ENCODE results near the gene ACO1.

Gene ACO1

DNA sequence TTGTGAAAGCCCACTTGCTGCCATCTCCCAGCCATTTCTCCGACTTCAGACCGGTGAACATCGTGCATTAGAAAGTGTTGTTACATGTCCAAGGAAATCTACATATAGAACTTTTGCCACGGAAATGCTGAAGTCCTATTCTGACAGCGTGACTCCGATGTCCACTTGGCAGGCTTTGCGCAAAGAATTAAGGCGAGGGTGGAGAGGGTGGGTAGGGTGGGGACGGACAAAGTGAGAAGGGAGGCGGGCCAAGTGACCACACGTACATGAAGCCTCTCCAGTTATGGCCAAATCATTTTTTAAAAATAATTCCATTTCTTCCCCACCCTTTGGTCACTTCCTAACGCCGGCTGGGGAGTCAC, 460 bp upstream of the ACO1 start:
- DNase-seq = no peak

DNA sequence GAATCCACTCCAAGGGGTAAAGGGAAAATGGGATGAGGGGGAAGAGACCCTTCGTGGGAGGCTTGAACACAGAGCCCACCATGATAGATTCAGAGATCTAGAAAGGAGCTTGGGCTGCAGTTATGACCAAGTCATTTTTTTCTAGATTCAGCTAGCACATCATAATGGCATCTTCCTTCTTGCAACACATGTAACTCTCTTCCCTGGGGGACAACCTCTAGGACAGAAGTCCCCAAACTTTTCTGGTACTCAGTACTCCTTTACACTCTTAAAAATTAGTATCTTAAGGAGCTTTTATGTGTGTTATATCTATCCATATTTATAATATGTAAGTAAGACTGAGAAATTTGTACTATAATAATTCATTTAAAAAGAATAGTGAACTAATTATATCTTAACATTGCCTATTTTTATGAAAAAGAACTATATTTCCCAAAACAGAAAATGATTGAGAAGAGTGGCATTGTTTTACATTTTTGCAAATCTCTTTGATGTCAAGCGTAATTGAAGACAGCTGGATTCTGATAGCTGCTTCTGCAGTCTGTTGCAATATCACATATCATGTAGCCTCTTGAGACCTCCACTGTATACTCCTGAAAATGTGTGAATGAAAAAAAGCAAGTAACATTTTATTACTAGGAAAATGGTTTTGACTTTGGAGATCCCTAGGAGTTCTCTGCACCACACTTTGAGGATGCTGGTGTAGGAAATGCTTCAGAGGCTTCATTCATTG, 875 bp downstream of the ACO1 start:
- no peak for DNase-seq

DNA sequence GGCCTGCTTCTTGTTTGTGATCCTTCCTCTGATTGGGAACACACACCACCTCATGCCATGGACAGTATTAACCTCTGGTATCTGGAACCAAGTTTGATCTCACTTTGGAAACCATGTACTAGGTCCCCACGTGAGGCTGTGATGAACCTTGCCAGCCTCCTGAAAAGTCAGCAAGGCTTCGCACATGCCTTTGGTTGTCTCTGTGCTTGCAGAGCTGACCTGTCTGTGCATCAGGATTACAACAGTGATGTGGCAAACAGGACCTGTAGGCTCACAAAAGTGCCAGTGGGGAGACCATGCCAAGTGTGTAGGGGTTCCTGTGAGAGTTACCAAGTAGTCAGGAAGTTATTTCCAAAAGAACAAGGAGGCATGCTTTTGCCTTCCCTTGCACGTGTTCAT, 1.4 kb downstream of the ACO1 start:
- DNase-seq = no peak

DNA sequence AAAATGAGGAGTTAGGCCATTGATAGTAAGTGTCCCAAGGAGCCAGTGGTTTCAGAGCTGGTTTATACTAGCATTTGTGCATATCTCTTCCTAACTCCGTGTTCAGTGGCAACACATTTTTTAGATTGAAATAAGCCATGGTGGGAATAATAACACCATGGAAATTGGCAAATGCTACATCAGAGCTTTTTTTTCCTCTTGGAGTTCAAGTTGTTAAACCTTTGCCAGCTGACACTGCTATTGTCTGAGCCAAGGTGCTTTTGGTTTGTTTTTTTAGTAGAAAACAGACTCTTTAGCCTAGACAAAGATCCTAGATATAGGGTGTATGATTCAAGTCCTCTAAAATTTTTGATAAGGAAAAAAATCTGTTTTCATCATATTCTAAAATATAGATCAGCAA, 2.8 kb downstream of the ACO1 start:
- DNase-seq = no peak

DNA sequence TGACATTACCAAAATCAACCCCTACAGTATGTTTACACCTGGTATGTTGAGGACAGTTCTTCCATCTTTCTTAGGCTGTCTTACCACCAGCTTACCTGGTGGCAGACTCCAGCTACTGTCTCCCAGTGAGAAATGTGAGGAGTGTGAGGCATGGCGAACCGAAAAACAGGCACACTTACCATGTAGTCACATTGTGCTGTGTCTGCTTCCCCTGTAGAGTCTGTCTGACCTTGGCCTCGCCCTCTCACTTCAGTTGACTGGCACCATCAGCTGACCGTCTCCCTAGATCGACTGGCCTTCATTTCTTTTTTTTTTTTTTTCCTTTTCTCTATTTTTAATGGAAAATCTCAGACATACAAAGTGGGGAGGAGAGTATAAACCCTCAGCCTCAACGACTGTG, 4.9 kb downstream of the ACO1 start:
- DNase-seq = no peak

DNA sequence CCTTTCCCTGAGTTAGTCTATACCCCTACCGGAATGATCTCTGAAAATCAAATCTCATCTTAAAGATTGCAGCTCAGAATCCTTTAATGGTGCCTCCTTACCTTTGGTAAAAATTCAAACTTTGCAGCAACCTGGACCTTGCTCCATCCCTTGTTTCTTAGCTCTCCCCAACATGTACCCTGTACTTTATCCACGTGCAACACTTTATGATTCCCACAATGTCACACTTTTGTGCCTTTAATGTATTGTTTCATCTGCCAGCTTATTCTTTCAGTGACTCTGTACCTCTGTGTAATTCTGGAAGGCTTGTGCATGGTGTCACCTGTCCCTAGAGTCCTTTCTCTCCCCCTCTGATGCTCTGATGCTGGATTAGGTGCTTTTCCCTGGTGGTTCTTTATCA, 9.5 kb downstream of the ACO1 start:
- no peak for DNase-seq

DNA sequence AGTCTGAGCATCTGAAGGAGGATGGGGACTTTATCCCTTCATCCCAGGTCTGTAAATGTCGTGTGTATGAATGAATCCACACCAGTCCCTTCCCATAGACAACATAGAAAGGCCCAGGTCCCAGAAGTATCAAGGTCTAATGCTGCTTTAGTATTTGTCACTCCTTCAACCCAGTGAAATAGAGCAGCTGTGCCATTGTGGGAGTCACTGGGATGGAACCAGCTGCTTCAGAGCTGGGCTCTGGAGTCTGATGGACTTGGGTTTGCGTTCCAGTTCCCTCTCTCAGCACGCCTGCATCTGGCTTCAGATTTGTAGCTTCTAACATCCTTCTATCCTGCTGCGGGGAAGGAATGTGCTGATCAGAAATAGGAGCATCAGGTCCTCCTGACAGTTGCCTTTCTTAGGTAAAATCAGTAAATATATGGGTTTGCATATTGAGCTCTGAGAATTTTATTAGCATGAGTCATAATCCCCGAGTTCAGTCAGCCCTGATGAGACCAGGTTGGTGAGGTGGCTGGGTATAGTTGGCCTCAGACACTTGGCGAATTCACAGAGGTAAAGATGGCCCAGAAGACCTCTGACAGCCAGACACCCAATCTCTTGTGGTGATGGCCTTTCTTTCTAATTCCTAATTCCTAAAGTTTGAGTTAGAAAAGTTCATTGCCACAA, 10.1 kb downstream of the ACO1 start:
- DNase-seq = no peak

DNA sequence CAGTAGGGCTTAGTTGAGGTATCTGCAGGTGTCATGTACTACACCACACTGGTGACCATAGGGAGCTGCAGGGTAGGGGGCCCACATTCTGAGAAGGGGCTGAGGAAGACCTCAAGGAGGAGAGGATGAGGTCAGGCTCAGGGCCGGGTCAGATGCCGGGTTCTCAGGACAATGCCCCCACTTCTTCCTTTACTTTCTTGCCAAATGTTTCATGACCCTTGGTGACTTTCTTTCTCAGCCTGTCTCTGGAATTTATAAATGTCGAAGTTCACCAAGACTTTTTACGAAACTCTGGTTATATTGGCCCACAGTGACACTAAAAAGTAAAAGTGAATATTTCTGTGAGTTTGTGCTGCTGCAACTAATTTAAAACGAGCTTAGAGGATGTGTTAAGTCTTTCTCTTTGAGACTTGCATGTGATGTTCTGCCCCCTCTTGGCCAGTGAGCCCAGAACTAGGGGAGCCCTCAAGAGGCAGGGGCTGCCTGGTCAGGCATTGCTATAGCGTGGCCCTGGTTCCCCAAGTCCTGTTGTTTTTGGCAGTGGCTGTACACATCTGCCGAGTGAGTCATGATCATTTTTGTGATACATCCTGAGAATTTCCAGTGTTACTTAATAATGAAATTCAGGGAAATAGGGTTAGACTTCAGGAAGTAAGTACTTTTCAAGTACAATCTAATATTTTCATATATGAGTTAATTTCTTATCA, 11.2 kb downstream of the ACO1 start:
- no peak for DNase-seq

DNA sequence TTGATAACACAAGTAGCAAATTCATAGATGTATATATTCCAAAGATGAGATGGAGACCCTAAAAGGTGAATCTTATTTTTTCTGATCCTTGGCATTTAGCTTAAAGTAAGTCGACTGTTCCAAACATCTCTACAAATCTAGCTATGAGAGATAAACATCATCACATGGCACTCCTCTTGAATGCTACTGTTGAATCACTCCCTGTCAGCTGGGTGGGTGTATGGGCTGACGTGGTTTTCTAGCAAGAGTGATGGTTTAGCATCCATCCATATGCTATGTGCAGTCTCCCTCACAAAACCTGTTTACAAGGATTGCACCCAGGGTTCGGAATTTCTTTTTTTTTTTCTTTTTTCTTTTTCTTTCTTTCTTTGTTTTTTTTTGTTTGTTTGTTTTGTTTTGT, 13.8 kb downstream of the ACO1 start:
- DNase-seq = no peak

DNA sequence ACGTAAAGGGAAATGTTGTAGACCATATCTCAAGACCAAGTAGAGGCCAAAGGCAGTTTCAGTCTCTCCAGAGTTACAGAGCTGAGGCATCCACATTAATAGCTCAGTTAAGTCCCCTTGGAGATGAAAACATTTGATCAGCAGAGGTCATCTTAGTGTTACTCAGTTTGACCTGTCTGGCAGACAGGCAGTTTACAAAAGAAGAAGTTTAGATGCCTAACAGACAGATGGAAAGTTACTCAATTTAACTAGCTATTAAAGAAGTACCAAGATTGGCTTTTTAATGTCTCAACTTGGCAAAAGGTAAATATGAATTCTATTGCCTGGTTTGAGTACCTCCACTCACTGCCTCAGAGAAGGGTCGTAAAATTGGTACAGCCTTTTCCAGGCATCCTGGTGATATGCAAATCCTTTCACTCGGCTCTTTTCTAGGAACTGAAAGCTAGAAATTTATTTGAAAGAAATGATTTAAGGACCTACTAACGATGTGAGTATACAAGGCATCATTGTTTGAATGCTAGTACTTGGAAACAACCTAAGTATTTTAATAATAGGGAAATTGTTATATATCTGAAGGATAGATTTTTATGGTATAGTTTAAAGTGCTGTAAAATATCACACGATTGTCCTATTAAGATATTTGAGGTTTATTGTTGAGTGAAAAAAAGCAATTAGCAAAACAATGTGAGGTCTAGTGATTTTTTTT, 14.8 kb downstream of the ACO1 start:
- no peak for DNase-seq

DNA sequence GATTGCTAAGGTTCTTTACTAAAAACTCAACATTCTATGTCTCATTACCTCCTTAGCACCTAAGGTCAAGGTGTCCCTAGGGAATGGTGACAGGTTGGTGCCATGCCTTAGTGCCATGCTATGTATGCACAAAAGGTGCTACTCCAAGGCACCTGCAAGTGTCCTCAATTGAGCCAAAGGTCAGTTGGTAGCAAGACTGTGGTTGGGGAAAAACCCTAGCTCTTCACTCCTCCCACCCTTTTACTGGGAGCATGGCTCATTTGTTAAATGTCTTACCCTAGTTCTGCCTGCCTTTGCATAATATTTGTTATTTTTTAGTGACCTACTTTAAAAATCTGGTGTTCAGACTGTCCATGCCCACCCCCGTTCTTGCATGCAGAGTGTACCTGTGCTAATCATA, 17.0 kb downstream of the ACO1 start:
- no peak for DNase-seq

DNA sequence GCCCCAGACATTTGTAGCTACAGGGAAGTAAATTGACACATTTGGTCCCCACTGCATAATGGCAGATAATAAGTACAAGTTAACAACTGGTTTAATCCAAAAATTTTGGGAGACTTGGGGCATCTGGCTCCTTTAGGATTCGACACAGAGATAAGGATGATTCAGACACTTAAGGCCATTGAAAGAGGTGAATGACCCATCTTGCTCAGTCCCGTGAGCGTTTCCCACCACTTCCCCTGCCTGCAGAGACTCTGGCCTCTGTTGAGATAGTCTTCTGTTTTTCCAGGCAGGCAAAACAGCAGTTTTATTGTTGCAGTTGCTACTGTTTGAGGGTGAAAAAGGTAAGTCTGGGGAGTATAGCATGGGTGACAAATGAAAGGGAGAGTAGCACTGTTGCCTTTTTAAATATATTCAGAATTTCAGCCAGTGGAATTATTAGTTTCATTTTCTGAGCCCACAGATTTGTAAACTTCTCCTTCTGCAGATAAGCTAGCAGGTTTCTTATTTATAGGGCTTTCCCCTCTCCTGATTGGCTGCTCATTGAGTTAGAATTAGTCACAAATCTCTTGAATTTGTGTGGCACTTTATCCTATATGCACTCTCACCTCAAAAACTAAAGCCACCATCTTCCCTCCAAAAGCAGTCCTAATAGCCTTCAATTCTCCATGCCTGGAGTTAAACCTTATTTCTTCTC, 19.3 kb downstream of the ACO1 start:
- DNase-seq = no peak

DNA sequence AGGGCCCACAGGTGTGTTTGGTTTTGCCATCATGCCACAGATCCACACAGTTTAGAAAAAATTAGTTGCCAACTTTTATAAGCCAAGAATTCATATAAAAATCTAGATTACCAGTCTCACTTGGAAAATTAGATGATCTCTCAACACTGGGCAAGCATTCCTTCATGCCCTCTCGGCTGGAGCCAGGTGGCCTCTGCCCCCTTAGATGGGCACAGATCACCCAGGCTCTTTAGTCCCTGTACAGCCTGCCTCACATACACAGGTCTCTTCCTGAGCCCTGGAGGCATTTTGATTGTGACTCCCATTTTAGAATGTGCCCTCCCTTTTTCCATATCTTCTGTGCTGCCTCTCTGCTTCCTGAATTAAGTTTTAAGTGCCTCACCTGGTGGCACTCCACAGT, 20.0 kb downstream of the ACO1 start:
- DNase-seq = no peak

DNA sequence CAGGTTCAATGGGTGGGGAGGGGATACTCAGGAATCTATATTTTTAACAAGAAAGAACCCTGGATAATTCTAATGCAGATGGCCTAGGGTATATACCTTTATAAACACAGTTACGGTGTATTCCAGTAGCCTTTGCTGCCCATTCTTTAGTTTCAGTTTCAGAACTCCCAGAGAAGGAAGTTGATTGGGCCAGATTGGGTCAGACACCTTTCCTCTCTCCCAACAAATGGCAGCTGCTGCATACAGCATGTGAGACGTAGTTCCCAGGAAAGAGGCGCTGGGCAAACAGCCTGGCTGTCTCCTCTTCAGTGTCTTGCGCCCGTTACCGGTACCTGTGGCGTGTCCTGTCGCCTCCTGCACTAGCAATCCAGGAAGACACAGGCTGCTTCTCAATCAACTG, 20.4 kb downstream of the ACO1 start:
- no peak for DNase-seq

DNA sequence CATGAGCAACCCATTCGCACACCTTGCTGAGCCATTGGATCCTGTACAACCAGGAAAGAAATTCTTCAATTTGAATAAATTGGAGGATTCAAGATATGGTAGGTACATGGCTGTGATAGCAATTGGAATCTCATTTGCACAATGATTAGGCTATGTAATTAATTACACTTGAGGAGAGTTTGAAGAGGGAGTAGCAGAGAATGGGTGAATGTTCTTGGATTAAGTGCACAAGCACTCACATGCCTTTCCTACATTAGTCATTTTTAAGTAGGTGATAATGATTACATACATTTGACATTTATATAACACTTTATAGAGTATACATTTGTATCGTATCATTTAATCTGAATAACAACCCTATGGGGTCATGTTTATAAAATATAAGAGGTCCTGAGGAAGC, 21.1 kb downstream of the ACO1 start:
- DNase-seq = no peak

DNA sequence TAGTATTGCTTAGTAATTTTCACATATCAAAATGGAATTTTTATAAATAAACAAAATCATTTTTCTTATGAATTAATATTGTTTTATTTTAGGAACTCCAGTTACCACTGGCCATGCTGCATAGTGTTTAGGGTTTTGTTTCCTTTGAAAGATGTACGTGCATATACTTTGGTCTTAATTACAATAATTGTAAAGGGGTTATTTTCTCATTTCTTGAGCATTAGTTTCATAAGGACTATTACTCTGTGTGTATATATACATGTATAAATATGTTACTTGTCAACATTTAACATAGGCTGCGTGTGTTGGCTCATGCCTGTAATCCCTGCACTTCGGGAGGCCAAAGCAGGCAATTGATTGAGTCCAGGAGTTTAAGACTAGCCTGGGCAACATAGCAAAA, 21.6 kb downstream of the ACO1 start:
- DNase-seq = no peak

DNA sequence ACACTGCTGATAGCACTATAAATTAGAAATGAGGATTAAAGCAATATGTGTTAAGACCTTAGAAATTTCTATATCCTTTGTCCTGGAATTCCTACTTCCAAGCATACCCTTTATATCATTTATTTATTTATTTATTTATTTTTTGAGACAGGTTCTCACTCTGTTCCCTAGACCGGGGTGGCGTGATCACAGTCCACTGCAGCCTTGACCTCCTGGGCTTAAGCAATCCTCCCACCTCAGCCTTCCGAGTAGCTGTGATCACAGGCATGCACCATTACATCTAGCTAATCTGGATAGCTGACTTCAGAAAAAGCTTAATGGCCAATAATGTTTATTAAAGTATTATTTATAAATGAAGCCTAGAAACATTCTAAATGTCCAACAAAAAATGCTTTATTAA, 27.3 kb downstream of the ACO1 start:
- DNase-seq = no peak

DNA sequence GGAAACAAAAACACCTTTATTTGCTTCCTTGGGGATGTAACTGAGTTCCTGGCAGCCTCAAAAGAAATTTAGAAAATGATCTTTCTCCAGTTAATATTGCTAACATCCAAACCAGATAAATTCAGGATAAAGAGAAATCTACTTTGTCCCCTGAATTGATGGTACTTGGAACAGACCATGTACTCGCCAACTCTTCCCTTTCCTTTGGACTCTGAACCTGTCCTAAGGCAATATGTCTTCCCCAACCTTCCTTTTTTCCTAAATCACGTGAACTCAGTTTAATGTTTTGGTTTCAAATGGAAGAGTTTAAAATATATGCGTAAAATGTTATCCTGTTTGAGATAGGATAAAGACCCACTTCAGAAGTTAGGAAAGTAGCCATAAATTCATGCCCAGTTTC, 28.0 kb downstream of the ACO1 start:
- DNase-seq = no peak

DNA sequence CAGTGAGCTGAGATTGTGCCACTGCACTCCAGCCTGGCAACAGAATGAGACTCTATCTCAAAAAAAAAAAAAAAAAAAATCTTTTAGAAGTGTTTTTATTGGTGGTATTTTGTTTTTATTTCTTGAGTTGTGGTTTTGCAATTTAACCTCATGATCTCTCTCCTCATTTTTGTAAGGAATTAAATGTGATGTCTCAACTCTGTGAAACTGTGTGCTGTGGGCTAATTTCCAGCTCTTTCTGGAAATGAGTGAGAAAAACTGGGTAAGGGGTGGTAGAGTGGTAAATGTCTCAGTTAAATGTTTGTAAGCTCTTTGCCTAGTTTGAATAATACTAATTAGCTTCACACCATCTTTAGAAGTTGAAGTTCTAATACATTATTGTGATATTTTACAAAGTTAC, 29.0 kb downstream of the ACO1 start:
- DNase-seq = no peak

DNA sequence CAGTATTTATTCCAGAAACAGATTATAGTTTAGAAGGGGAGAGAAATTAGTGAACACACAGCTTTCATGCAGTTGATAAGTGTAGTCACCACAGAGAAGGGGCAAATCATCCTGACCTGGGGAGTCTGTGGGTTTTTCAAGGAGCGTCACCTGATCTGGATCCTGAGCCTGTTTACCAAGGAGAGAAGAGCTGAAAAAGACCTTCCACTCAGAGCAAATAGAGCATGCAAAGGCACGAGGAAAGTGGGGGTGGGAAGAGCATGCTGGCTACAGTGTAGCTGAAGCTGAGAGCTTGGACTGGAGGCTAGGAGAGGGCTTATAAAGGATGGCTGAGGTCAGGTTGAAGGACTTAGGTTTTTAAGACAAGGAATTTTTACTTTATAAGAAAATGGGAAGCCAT, 30.4 kb downstream of the ACO1 start:
- DNase-seq = no peak

DNA sequence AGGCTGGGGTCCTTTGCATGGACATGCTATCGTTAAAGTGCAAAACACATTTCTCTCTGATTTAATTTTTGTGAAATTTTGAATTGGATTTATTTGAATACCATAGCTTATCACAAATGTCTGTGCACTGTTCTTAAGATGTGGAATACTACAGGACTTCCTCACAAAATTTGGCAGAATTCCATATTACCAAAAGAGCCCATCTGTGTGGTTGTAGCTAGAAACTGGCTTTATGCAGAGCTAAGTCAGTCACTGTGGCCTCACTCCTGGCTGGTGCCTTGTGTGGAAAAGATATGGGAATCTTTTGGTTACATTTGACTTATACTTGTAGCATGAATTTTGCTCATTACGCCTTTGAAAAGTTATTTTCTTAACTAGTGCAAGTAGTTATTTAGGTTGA, 35.5 kb downstream of the ACO1 start:
- DNase-seq = no peak

DNA sequence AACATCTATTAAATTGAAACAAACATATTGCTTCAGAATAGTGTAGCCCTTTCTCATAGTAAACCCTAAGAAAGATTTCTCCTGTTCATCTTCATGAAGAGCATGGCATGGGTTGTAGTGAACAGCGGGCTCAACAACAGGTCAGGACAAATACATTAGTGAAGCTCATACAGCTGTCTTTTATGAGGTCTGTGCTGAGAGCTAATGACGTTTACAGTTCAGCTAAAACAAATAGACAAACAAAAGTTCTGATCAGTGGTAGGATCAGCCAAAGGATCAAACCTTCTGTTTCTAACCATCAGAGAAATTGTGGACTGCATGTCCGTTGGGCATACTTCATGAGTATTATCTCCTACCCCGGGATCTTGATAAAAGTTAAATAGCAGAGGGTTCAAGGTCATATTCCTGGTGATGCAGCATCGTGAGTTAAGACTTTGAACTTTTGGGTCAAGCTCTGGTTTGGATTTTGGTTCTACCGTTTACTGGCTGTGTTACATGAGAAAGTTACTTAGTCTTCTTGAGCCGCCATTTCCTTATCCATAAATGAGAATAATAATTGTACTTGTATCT, 37.9 kb downstream of the ACO1 start:
- DNase-seq = no peak

DNA sequence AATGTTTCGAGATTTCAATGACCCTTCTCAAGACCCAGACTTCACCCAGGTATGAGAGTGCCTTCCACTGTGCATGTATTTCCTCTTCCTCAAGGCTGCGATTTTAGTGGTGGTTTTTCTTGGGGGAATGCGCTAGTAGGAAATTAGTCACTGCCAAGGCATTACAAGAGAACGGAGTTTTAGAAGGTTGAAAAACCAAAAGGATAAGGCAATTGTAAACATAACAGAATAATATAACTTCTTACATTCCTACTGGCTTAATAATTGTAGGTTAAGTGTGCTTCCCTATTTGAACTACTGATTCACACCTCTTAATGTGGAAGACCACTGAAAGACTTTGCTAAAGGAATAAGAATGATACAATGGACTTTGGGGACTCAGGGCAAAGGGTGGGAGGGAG, 38.9 kb downstream of the ACO1 start:
- no peak for DNase-seq

All from stimulated activated CD4-positive, alpha-beta T cell treated with anti-CD3 and anti-CD28 coated beads, Interleukin-2, amount 100 ng/mL, for 24 hours (primary cell).